Muscle layer of colon (tissue), 2 donors: ENCODE measurements around the gene TMEM106B.
"Not testable (repeated sequence)": the region's sequence is repeated elsewhere in the genome, so short reads cannot be mapped to it uniquely, and the experiment has no call there.

ENCODE experiments used
- H3K27ac ChIP-seq: one replicate; pipeline ENCODE4 v1.7.0; 2013; ENCODE audit warnings: low read depth, mild to moderate bottlenecking, low read length, moderate library complexity
- H3K27me3 ChIP-seq, 2 donors: one replicate each; pipeline ENCODE4 v1.7.0; 2013; ENCODE audit warnings: low read length in 2 of 2, mild to moderate bottlenecking in 2 of 2; ENCODE audit not compliant: insufficient read depth in 2 of 2, control insufficient read depth in 1 of 2
- H3K36me3 ChIP-seq: one replicate; pipeline ENCODE4 v1.7.0; 2013; ENCODE audit warnings: mild to moderate bottlenecking, low read length; ENCODE audit not compliant: insufficient read depth
- H3K4me1 ChIP-seq: one replicate; pipeline ENCODE4 v1.7.0; 2013; ENCODE audit warnings: mild to moderate bottlenecking, low read length; ENCODE audit not compliant: insufficient read depth
- H3K4me3 ChIP-seq, 2 donors: one replicate each; pipeline ENCODE4 v1.7.0; 2013; ENCODE audit warnings: low read length in 2 of 2, low read depth in 1 of 2, mild to moderate bottlenecking in 1 of 2, moderate library complexity in 1 of 2
- H3K9ac ChIP-seq: one replicate; pipeline ENCODE4 v1.7.0; 2013; ENCODE audit warnings: low read length
- H3K9me3 ChIP-seq: one replicate; pipeline ENCODE4 v1.7.0; 2013; ENCODE audit warnings: mild to moderate bottlenecking, low read length
- donor health status: abdominal sarcoma.
- donor health status: Adenocarcinoma of cecum.

TMEM106B gene

GRCh38 chr7:12211054-12211710, at the start of gene TMEM106B:
TSS of gene TMEM106B (plus strand) at chr7:12211294. CDS start at chr7:12214811, 3,517 bp downstream.
- no peaks in the 10 kb centered on the region for H3K9me3 ChIP-seq

GRCh38 chr7:12162415-12163113, 48.5 kb upstream of the TMEM106B start:
- no peaks in the 10 kb centered on the region for H3K36me3 ChIP-seq
- H3K9me3 ChIP-seq: no peaks in the 10 kb centered on the region
- no peak overlapping the region for H3K4me3 ChIP-seq
- H3K9ac ChIP-seq: no peak overlapping the region
- H3K27ac ChIP-seq: no peak overlapping the region
- no peaks in the 10 kb centered on the region for H3K4me1 ChIP-seq
- H3K27me3 ChIP-seq: no peaks in the 10 kb centered on the region

More at GRCh38 chr7:12211054-12211710, at the start of gene TMEM106B:
- peaks cover 10% of the 10 kb centered on the region for H3K36me3 ChIP-seq
- H3K9ac ChIP-seq: peak within 1 kb of the TSS; percentile 81
- H3K4me3 ChIP-seq: peak within 1 kb of the TSS; percentile 86 to 88
- H3K27ac ChIP-seq: peak within 1 kb of the TSS; percentile 97
- H3K27me3 ChIP-seq: no peaks in the 10 kb centered on the region
- peaks cover 10% of the 10 kb centered on the region for H3K4me1 ChIP-seq

DNA sequence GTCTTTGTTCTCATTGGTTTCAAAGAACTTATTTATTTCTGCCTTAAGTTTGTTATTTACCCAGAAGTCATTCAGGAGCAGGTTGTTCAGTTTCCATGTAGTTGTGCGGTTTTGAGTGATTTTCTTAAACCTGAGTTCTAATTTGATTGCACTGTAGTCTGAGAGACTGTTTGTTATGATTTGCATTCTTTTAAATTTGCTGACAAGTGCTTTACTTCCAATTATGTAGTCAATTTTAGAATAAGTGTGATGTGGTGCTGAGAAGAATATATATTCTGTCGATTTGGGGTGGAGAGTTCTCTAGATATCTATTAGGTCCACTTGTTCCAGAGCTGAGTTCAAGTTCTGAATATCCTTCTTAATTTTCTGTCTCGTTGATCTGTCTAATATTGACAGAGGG, 43.0 kb upstream of the TMEM106B start:
- H3K36me3 ChIP-seq, H3K4me3 ChIP-seq, H3K4me1 ChIP-seq, H3K9ac ChIP-seq, H3K9me3 ChIP-seq, H3K27ac ChIP-seq, H3K27me3 ChIP-seq: not testable (repeated sequence)

DNA sequence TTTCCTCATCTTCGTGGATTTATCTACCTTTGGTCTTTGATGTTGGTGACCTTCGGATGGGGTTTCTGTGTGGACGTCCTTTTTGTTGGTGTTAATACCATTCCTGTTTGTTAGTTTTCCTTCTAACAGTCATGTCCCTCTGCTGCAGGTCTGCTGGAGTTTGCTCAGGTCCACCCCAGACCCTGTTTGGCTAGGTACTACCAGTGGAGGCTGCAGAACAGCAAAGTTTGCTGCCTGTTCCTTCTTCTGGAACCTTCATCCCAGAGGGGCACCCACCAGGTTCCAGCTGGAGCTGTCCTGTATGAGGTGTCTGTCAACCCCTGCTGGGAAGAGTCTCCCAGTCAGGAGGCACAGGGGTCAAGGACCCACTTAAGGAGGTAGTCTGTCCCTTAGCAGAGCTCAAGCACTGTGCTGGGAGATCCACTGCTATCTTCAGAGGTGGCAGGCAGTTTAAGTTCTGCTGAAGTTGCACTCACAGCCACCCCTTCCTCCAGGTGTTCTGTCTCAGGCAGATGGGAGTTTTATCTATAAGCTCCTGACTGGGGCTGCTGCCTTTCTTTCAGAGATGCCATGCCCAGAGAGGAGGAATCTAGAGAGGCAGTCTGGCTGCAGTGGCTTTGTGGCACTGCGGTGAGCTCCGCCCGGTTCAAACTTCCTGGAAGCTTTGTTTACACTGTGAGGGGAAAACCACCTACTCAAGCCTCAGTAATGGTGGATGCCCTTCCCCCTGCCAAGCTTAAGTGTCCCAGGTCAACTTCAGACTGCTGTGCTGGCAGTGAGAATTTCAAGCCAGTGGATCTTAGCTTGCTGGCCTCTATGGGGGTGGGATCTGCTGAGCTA, 40.9 kb upstream of the TMEM106B start:
- H3K27ac ChIP-seq, H3K27me3 ChIP-seq: not testable (repeated sequence)

GRCh38 chr7:12173671-12174070, 37.4 kb upstream of the TMEM106B start:
- Histone ChIP-seq H3K9me3 (no peaks in the 10 kb centered on the region), H3K9ac (no peak overlapping the region), H3K4me1 (no peaks in the 10 kb centered on the region), H3K27ac (no peak overlapping the region), H3K36me3 (no peaks in the 10 kb centered on the region), H3K27me3 (no peaks in the 10 kb centered on the region), H3K4me3 (no peak overlapping the region)

More for the DNA sequence above, 40.9 kb upstream of the TMEM106B start:
- not testable (repeated sequence) for H3K4me1 ChIP-seq, H3K4me3 ChIP-seq, H3K9ac ChIP-seq, H3K9me3 ChIP-seq, H3K36me3 ChIP-seq

- Histone ChIP-seq H3K4me1 (no peaks in the 10 kb centered on the region), H3K36me3 (no peaks in the 10 kb centered on the region), H3K4me3 (no peak overlapping the region), H3K9me3 (no peaks in the 10 kb centered on the region), H3K27me3 (no peaks in the 10 kb centered on the region), H3K27ac (no peak overlapping the region), H3K9ac (no peak overlapping the region)
These were observed 36.2 kb upstream of the TMEM106B start for GRCh38 chr7:12174931-12175330.

DNA sequence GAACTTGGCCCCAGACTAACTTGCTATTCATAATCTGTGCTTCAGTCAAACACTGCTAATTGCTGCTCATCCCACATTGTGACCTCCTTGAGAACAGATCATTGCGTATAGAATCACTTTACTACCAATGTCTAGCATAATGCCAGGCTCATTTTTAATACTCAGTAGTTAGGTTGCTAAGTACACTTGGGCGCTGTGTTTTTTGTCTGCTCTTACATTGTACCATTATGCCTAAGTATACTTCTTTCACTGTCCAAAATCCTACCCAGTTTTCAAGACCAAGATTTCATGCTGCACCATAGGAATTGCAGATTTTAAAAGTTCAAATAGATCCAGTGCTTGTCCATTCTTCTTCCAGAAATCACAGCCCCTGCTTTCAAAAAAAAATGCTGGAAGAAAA, 32.8 kb upstream of the TMEM106B start:
- no peak overlapping the region for H3K27ac ChIP-seq
- H3K4me1 ChIP-seq: no peaks in the 10 kb centered on the region
- H3K27me3 ChIP-seq: no peaks in the 10 kb centered on the region

GRCh38 chr7:12194426-12194825, 16.7 kb upstream of the TMEM106B start:
- no peak overlapping the region for H3K27ac ChIP-seq
- H3K9me3 ChIP-seq: no peaks in the 10 kb centered on the region
- H3K9ac ChIP-seq: no peak overlapping the region
- no peaks in the 10 kb centered on the region for H3K27me3 ChIP-seq
- H3K36me3 ChIP-seq: no peaks in the 10 kb centered on the region
- no peak overlapping the region for H3K4me3 ChIP-seq
- no peaks in the 10 kb centered on the region for H3K4me1 ChIP-seq

More for the DNA sequence above, 32.8 kb upstream of the TMEM106B start:
- no peaks in the 10 kb centered on the region for H3K9me3 ChIP-seq
- no peak overlapping the region for H3K4me3 ChIP-seq
- no peak overlapping the region for H3K9ac ChIP-seq
- H3K36me3 ChIP-seq: no peaks in the 10 kb centered on the region

GRCh38 chr7:12196386-12196785, 14.7 kb upstream of the TMEM106B start:
- Histone ChIP-seq H3K4me3 (no peak overlapping the region), H3K27ac (no peak overlapping the region), H3K36me3 (no peaks in the 10 kb centered on the region), H3K27me3 (no peaks in the 10 kb centered on the region), H3K9ac (no peak overlapping the region), H3K9me3 (no peaks in the 10 kb centered on the region), H3K4me1 (no peaks in the 10 kb centered on the region)

DNA sequence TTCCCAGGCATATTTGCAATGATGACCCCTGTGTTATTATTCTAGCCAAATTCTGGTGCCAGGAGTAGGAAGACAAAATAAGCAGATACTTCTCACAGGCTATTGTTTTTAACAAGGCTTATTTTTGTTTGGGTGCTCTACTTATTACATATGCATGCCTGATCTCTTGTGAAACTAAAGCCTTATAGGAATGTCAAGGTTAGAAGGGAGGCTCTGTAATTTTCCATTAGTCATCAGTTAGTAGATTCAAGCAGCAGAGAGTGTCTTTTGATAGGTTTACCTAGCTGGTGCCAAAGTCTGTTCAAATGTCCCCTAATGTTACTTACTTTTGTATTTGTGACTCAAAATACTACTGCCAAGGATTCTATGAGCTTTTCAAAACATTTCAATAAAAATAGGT, 11.7 kb upstream of the TMEM106B start:
- Histone ChIP-seq H3K9me3 (no peaks in the 10 kb centered on the region), H3K4me3 (no peak overlapping the region), H3K9ac (no peak overlapping the region), H3K36me3 (no peaks in the 10 kb centered on the region), H3K4me1 (no peaks in the 10 kb centered on the region), H3K27ac (no peak overlapping the region), H3K27me3 (no peaks in the 10 kb centered on the region)

DNA sequence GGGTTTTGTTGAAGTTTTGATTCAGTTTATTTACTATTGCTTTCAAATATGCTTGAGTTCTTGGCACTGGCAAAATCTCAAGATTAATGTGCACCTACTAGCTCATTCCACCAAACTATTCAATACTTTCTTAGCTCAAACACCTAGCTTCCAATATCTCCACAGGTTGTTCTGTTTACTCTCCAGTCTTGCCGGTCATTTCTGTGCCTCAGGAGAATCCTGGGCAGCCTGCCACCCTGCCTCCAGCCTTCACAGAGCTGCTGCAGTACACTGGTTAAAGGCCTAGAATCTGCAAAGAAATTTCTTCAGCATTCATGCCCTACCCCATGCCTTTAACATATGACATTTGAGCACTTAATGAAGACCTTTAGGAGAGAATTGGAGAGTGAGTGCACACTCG, 4.0 kb upstream of the TMEM106B start:
- H3K9ac ChIP-seq: no peak overlapping the region
- no peaks in the 10 kb centered on the region for H3K36me3 ChIP-seq
- H3K27me3 ChIP-seq: no peaks in the 10 kb centered on the region
- peaks cover 3% of the 10 kb centered on the region for H3K4me1 ChIP-seq
- no peak overlapping the region for H3K27ac ChIP-seq
- no peak overlapping the region for H3K4me3 ChIP-seq
- no peaks in the 10 kb centered on the region for H3K9me3 ChIP-seq
